Activated T-cell treated with anti-CD3 and anti-CD28 coated beads, Interleukin-2, amount 50 U/mL, for 1 hour (primary cell): ENCODE results near the gene ARPP21.
"Not testable (repeated sequence)": the region's sequence is repeated elsewhere in the genome, so short reads cannot be mapped to it uniquely, and the experiment has no call there.

ENCODE experiments used
- DNase-seq: peaks from one replicate; pipeline ENCODE4 v3.0.0-alpha.2; 2020

The ARPP21 gene

DNA sequence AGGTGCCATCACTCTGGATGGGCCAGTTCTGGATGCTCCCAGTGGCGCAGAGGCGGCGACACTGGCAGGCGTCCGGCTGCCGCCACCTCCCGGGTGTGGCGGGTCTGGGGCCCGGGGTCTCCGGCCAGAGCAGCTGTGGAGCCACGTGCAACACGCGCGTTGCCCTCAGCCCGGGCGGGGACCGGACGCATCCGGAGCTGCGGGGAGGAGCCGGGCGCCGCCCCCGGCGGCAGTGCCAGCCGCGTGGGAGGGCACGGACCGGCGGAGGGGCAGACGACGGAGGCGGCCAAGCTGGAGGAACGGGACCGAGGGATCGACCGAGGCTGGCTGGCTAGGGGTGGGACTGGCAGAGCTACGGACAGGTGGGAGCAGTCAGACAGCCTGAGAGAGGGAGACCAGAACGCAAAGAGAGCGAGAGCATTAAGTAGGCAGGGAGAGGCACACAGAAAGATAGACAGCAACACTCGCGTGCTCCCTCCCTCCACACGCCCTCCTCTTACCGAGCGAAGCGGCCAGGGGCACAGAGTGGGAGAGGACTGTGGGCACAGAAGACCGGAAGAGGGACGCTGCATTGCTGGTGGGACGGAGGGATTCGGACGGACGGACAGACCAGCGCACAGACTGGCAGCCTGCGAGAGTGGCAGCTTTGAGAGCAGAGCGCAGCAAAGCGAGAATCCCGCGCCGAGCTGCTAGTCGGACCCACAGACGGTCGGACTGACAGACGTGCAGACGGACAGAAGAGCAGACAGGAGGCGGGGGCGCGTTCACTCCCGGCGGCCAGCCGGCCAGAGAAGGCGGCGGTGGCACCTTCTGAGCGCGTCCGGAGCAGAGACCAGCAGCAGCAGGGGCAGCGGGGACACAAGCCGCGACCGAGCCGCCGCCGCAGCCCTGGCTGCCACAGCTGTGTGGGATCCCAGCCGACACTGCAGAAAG is at the start of gene ARPP21:
ARPP21 (plus strand) TSS at position 272 of the 933 bp plus-strand sequence. CDS start 42,227 bp downstream, outside the sequence.
- DNase-seq: no peak

DNA sequence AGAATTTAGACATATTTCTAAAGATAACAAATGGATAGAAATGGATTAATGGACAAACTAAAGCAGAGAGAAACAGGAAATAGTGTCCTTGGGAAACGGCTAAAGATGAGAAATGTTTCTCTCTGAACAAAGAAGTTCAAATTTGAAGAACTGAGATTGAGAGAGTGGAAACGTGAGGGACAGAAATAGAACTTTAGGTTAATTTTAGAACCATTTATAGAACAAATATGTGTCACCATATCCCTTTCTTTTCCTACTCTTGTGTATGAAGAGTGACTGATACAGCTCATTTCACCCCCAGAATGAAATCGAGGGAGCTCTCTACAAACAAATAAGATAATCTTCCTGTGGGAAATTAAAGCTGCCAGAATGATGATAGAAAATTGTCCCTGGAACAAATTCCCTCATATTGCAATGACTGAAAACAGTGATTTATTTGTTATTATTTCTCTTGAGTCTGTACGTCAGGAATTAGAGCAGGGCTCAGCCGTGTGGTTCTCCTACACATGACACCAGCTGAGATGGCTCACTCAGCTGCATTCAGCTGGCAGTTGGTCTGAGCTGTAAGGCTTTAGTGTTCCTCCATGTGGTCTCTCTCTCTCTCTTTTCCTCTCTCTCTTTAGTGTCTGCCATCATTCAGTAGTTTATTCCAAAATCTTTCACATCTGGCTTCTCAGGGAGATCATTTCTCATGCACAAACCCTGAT is 46.6 kb upstream of the ARPP21 start:
- DNase-seq: no peak

DNA sequence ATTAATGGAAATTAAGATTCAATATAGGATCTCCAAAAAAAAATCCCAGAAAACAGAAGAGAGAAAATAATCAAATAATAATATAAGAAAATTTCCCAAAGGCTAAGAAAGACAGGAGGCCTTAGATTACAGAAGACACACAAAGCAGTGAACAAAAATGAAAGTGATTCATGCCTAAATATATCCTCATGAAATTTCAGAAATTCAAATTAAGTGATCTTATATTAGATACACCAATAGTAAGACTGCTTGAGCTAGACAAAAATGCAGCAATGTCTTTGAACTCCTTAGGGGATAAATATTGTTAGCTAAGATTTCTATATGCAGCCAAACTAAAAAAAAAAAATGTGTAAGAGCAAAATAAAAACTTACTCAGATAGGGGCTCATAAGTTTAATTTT is 44.6 kb upstream of the ARPP21 start:
- no peak for DNase-seq

DNA sequence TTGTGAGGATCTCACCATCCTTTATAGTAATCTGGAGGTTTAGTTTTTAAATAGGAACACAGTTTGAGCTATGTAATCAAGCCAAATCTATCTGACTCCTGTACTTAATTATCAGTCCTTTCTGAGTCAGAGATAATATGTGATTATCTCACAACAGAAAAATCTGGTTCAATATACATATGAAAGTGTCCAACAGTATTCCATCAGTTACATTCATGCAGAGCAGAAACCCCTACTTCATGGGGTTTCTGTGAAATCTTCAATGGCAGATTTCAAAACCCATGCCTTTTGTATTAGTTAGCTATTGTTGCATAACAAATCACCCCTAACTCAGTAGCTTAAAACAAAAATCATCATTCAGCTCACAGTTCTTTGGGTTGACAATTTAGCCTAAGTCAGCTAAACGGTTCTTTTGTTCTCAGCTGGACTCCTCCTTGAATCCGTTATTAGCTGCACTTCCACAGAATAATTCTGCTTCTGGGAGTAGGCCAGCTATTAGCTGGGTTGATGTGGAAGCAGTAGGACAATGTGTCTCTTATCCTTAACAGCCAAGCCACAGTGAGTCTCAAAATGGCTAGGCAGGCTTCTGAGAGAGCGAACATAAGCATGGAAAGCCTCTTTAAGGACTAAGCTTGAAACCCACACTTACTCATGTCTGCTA is 42.9 kb upstream of the ARPP21 start:
- DNase-seq: no peak

DNA sequence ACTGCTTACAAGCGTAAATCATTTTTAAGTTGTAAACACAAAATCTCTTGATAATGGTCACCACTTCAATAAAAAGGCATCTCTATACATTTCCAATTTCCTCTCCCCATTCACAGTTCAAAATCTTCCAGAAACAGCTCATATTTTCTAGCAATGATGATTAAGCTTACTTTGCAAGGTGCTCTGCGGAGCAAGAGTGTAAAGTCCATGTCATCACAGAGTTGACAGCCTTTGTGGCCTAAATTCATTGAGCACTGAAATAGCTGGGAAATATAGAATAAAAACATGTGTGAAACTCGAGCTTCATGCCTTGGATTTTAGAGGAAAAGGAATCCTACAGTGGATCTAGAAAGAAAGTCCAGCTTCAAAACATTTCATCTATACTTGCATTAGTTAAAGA is 41.8 kb upstream of the ARPP21 start:
- DNase-seq: no peak

DNA sequence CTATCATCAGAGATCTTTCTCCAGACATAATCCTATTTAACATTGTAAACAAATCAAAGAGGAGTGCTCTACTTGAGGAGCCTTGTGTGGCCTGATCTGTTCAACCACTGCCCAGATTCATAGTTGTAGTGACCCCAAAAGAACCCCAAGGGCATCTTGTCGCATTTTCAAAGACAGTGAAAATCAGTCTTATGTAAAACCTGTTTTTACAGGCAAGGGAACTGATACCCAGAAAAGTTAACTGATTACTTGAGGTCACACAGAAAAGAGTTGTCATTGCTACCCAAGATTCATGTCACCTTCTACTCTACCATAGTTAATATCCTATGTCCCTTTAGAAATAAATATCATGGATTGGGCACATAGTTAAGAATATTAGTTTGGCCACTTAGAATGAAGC is 40.5 kb upstream of the ARPP21 start:
- DNase-seq: no peak

DNA sequence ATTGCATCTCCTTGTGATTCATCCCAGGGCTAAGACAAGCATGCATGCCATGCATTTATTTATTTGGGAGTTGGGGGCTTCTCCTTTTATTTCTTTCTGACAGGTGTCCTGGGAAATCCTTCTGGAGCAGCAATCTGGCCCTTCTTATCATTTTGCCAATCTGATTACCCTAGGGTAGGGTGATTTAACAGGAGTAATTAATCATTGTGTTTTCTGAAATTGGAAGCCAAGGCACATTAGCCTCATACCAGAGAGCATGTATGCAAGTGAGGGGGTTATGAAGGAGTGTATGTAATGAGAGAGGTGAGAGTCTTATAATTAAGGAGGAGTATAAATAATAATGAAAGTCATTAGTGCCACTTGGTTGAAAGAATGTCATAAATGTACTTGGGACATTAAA is 37.4 kb upstream of the ARPP21 start:
- DNase-seq: no peak

DNA sequence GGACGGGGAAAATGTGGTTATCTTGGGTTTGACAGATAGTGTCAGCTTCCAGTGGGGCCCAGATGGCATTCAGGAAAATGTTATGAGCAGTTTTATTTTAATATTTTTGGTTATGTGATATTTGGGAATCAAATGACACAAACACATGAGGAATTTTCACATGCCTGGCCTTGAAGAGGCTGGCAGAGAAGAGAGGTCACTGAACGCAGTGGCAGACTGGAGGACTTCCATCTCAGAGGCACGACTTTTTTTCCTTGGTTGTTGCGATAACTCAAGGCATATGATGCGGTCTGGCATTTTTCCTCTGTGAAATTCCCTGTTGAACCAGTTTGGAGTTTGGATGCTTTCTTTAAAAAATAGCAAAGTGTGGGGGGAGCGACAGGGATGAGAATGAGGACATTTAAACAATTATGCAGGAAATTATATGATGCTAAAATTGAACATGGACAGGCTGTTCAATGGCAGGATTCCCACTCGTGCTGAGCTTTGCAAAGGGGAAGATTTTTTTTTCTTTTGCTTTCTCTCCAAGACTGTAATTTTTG is 36.9 kb upstream of the ARPP21 start:
- no peak for DNase-seq

DNA sequence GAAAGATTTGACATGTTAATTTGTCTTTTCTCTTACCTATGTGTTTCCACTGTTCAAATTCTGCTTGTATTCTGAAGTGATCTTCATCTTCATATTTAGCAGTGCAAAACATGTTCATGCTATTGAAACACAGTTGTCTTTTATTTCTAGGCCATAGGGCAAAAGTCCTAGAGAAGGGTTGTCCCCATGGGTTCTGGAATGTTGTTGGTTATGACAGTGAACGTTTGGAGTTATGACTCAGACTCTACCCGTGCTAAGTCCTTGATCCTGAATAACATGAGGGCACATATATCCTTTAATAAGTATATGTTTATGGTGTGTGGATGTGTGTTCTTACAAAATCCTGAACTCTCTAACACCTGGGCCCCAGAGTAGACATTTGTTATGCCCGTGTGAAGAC is 23.0 kb upstream of the ARPP21 start:
- DNase-seq: no peak

DNA sequence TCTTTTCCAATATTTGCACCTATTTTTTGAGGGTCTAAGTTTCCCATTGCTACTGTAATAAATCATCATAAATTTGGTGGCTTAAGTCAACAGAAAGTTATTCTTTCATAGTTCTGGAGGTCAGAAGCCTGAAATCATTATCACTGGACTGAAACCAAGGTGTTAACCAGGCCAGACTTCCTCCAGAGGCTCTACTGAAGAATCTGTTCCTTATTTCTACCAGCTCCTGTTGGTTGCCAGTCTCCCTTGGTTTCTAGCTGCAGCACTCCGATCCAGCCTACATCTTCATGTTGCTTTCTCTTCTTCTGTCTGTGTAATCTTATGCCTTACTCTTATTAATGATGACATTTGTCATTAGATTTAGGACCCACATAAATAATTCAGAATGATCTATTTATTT is 22.0 kb upstream of the ARPP21 start:
- DNase-seq: no peak

DNA sequence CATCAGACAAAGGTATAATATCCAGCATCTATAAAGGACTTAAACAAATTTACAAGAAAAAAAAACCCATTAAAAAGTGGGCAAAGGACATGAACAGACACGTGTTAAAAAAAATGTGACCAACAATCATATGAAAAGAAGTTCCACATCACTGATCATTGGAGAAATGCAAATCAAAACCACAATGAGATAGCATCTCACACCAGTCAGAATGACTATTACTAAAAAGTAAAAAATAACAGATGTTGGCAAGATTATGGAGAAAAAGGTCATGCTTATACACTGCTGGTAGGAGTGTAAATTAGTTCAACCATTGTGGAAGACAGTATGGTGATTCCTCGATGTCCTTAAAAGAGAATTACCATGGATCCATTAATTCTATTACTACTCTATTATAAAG is 19.1 kb upstream of the ARPP21 start:
- not testable (repeated sequence) for DNase-seq

DNA sequence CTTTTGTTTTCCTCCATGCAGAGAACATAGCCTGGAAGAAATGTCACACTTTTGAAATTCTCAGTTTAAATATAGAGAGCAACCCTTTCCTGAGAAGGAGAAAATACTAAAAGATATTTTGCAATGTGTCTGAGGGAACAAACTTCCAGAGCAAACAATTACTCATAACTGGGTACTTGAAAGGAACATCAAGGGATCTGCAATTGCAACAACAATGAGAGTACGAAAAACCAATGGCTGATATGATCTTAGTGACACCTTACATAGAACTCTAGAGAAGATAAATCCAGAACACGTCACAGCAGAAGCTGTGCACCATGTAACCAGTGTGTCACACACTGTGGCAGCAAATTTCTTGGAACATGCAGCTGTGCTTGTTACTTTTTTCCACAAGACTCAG is 14.6 kb upstream of the ARPP21 start:
- DNase-seq: no peak

DNA sequence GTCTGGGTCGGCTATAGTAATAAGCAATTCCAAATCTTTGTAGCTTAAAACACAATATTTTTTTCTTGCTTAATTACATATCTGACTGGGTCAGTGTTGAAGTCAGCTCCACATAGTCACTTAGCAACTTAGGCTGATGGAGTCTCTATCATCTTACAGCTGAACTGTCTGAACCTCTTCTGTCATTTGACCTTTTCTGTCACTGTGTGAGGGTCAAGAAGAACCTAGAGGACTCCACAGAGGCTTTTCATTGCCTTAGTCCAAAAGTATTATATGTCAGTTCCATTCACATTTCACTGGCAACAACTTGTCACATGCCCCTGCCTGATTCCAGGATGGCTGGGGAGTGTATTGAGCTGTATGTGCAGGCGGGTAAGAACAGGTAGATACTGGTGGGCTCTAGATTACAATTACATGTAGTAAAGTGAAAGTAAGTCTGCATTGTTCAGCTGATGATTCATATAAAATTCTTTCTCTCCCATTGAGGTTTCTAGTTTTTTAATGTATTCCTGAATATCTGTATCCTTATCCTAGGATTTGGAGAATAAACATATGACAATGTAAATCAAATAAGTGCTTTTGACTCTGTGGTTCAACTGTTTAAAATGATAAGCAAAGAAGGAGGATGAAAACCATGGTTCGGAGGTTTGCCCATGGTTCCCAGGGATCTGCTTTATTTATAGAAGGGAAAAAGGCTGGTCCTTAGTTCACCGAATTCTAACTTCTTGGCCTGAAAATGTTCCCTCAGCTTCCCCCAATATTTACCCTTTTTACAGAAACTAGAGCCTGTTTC is 5.8 kb upstream of the ARPP21 start:
- DNase-seq: no peak

DNA sequence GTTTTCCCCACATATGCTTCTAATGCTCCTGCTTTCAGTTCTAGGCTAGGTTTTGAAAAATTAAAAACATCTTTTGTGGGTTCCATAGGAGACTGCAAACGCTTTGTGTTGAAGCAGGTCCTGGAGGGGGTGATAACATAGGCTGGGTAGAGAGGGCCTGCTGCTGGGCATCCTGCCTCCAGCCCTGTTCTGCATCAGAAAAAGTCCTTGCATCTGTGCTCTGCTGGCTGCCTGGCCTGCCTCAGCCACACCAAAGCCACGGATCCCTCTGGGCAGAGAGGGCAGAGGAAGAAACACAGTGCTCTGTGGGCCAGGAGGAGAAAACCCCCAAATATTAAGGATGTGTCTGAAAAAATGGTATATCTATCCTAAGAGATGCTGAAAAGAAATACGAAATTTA is 3.9 kb upstream of the ARPP21 start:
- DNase-seq: no peak

DNA sequence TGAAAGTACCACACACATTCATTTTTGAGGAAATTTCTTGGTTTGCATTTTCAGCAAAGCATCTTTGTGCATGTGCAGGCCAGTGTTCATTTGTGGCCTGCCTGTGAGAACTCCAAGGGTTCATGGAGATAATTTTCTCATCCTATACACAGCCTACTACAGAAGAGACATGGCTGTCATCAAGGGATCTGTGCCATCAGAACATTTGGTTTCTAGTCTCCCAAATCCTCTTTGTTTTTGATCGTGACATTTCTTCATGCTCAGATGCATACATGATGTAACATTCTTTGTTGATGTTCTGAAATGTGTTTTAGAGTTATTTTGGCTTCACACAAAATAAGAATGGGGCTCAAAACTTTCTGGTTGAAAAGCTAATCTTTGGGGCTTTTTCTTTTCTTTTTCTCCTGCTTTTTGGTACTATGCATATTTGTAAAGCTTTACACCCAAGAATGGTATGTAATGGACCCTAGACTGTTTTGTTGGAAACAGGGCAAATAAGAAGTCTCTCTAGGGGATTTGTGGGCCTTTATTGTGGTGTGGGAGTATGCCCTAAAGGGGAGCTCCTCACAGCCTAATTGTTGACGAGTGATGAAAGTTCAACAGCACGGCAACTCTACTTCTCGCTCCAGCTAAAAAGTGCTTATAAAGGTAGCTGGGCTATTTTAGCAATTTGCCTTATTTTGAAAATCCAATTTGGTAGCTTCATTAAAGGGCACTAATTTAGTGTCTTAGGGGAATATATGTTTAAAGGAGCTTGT is 3.2 kb upstream of the ARPP21 start:
- no peak for DNase-seq

DNA sequence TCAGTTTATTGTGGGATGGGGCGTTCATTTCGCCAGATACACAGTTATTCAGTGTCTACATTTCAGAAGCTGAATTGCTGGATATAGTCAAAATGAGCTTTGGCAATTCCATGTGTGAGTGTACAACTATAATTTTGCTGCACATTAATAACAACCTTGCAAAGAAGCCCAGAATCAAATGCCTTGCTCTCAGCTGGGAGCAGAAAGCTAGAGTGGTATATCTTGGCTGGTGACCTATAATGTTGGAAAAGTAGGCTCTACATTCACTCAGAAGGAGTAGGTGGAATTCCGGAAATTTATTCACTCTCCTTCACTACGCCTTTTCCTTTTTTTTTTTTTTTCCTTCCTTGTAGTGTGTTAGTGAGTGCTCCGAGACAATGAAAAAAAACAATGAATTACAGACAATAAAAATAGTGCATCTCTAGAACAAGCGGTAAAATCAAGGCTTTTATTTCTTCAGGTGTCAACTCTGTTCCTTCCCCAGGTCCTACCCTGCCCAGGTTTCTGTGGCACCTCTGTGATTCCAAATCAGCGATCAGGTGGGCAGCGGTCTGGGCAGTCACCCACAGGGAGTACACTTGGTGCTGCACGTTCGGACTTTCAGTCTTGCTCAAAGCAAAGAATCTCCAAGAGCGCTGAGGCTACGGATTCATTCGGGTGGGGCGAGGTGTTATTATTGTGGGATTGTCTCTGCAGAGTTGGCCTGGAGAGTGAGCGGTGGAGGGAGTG is 910 bp upstream of the ARPP21 start:
- DNase-seq: no peak

DNA sequence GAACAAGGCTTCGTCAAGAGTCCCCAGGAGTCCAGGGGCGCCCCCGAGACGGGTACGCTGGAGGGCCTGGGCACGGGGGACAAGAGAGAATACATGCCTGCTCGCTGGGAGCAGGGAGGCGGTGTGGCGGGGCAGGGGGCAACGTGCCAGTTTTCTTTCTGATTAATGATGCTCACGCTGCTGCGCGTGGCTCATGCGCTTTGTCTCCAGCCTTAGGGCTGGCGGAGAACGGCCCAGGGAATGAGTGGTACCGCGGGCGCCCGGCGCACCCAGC is 408 bp upstream of the ARPP21 start:
- no peak for DNase-seq

DNA sequence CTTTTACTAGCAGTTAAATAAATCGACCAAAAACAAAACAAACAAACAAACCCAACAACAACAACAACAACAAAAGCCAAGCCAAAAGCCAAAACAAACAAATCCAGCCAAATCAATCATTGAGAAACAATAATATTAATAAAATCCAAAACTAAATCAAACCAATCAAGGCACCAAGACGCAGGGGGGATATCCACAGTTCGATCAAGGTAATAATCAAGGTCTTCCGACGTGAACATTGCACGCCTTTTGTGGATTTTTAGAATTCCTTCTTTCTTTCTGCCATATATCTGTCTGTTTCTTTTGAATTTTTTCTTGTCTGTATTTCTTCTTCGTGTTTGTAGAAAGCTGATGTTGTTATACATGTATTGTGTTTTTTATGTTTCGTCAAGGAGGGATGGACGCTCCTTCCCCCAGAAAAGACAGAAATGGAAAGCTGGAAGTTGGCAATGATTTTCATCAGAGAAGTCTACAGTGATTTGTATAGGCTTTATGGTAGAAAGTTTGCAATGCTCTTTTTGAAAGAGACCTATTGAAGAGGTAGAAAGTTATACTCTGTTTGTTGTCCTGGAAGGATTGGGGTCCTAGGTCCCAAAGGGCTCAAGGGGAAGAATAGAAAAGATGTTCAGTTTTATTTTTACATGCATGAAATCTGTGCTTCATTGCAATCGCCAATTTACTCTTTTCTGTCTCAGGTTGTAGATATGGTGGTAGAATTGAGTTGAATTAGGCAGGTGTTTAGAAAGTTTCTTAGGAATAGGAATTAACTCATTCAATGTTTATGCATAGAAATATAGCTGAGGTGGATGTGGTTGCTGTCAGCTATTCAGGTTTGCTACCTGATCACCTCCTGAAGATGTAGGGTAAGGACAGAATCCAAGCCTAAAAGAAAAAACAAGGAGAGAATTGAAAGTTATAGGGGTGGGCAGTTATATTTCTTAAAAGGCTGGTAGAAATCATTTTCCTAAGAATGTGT is 1.2 kb downstream of the ARPP21 start:
- DNase-seq: no peak

DNA sequence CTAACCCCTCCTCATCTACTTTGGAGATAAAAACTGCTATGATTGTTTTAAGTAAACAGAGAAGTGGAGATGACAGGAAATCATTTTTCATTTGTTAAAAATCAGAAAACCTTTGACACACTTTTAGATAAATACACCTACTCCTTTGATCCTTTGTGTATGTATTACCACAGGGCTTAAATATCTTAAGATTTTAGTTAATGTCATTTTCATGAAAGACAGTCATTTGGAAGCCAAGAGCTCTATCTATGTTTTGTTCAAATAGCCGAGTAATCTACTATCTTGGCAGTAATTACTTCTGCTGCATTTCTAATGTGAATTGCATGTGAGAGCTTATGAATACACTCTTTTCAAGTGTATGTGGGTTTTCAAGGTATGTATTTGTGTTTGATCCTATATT is 2.0 kb downstream of the ARPP21 start:
- no peak for DNase-seq

DNA sequence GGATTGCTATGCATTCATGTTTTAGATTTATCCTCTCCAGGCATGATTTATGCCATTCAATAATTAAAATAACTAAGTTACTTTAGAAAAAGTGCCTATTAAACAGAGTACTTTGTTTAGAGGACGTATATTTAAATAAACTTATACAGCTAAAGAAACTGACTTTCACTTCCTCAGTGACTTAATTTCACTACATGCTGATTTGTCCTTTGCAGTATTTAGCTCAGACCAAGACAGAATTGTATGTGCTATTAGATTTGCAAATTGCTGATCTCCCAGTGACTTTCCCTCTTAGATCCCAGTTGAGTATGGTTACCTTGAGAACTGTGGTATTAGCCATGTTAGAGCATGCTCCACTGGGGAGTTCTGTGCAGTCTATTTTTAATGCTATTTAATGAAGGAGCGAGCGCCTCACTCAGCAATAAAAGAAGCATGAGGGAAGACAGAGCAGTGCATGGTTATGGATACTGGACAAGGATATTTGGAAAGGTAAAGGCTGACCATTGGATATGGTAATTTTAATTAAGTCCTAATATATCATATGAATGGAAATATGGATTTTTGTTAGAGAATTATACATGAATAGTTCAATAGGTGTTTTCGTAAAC is 2.7 kb downstream of the ARPP21 start:
- DNase-seq: no peak
